GM12873 (cell line): ENCODE results near the gene YKT6.

Source experiments
- TF ChIP-seq, protein P1 (sequence below): IDR thresholded peaks from 2 replicates; pipeline ENCODE4 v1.5.1; 2012; ENCODE audit warnings: low read depth, mild to moderate bottlenecking, moderate library complexity, low read length, control low read depth; ENCODE audit not compliant: insufficient read depth; ENCODE audit errors: missing control alignments

Gene YKT6

DNA sequence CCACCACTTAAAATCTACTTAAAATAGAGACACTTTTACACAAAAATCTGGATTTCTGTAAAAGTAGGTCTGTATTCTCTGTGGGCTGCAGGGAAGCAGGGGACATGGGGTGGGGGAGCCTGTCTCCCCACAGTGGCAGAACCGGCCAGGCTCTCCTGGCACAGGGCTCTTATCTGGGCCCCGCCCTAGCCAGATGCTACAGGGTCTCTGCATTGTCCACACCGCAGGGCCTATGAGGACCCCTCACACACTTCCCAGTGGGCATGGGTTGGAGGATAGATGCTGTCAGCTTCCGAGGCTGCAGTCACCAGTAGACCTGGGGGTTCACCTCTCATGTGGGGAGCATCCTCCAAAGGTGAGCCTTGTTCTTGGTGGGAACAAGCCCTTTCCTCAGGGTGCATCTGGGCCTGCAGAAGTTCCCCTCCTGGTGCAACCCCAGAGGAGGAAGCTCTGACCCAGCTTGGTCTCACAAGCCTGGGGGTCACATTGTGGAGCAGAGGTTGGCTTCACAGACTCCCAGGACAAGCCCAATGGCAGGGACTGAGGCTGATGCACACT, 44.2 kb upstream of the YKT6 start:
- TF ChIP-seq, protein P1, sequence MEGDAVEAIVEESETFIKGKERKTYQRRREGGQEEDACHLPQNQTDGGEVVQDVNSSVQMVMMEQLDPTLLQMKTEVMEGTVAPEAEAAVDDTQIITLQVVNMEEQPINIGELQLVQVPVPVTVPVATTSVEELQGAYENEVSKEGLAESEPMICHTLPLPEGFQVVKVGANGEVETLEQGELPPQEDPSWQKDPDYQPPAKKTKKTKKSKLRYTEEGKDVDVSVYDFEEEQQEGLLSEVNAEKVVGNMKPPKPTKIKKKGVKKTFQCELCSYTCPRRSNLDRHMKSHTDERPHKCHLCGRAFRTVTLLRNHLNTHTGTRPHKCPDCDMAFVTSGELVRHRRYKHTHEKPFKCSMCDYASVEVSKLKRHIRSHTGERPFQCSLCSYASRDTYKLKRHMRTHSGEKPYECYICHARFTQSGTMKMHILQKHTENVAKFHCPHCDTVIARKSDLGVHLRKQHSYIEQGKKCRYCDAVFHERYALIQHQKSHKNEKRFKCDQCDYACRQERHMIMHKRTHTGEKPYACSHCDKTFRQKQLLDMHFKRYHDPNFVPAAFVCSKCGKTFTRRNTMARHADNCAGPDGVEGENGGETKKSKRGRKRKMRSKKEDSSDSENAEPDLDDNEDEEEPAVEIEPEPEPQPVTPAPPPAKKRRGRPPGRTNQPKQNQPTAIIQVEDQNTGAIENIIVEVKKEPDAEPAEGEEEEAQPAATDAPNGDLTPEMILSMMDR, result no peak

DNA sequence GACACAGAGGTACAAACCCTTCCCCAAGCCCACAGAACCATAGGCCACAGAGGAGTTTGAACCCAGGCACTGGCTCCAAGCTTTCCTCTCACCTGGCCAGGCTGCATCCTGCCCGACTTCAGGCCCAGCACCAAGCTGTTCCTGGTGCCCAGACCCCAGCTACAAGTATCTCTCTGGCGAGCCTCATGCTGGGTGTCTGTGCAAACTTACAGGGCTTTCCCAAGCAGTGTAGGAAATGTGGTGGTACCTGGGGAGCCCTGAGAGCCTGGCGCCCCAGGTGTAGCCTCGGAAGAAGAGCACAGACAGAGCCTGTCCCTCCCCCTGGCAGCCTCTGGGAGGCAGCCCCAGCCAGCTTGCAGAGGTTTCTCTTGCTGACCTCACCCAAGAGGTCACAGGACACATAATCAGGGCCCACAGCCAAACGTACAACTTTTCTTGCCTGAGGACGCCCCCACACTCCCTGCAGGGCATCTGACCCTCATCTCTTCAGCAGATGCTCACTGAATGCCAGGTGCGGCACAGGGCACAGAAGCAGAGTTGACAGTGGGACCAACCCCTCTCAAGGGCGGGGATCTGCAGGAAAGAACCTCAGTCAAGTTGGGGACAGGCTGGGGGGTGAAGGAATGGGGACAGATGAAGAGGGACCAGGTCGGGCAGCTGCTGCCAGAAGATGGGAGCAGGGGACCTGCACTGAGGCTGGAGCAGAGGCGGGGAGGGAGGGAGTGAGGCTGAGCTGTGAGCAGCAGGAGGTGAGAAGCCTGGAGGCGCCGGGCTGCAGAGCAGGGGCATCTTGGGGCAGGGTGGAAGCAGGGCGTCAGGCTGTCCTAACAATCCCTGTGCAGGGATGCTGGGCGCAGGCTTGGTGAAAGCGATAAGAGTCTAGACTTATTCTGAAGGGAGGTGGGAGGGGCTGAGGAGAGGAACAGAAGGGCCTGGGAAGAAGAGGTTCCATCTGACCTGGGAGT, 43.4 kb upstream of the YKT6 start:
- TF ChIP-seq, protein P1, result no peak

DNA sequence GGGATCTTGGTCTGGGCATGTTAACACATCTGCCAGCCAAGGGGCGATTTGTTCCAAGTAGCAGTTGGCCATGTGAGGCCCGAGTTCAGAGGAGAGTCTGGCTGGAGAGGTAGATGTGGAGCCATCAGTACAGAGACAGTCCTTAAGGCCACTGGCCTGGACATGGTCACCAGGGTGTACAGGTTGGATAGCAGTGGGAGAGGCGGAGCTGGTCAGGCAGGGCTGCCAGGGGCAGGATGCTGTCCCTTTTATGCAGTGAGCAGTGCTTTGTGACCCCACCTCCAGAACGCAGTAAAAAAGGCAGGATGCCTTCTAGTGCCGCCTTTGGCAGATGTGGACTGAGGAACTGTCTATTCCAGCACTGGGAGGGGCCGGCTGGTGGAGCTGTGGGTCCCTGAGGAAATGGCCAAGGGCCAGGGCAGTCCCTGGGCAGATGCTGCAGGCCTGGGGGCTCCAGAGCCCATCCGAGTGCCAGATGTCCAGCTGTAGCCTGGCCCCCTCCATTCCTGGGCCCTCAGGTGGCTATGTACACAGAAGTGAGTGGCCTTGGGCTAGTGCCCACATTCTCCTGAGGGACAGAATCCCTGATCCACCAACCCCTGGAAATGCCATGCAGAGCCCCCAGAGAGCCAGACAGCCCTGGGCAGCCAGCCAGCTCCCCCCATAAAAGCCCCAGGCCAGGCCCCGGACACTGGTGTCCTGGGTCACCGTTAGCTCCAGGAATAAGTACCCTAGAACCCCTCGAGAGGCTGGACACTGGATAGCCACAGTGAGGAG, 42.5 kb upstream of the YKT6 start:
- TF ChIP-seq, protein P1, result no peak

DNA sequence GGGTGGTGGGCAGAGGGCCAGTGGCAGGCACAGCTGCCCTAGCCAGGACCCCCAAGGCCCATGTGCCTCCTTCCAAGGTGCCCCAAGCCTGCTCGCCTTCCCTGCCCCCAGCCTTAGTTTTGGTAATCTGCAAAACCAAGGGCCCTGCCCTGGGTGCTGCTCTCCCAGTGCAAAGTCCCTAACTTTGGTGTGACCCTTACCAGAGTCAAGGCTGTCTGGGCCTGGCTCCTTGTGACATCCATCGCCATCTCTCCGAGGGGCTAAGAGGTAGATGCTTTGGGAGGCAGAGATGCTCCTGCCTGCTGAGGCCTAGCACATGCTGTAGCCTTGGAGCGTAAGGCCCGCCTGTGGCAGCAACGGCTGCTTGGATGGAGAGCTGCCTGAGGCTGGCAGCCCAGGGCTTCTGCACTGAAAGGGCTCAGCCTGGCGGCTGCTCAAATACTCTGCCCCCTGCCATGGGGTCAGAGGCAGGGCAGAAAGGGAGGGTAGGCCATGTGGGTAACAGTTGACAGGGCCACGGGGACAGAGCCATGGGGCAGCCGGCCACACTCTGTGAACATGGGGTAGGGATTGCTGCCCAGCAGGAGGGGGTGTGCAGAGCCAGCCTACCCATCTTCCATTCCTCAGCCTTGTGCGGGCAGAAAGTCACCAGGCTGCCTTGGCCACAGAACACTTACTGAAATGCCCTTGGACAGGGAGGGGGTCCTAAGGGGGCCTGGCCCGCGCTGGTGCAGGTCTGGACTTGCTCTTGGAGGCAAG, 41.7 kb upstream of the YKT6 start:
- TF ChIP-seq, protein P1, result no peak

DNA sequence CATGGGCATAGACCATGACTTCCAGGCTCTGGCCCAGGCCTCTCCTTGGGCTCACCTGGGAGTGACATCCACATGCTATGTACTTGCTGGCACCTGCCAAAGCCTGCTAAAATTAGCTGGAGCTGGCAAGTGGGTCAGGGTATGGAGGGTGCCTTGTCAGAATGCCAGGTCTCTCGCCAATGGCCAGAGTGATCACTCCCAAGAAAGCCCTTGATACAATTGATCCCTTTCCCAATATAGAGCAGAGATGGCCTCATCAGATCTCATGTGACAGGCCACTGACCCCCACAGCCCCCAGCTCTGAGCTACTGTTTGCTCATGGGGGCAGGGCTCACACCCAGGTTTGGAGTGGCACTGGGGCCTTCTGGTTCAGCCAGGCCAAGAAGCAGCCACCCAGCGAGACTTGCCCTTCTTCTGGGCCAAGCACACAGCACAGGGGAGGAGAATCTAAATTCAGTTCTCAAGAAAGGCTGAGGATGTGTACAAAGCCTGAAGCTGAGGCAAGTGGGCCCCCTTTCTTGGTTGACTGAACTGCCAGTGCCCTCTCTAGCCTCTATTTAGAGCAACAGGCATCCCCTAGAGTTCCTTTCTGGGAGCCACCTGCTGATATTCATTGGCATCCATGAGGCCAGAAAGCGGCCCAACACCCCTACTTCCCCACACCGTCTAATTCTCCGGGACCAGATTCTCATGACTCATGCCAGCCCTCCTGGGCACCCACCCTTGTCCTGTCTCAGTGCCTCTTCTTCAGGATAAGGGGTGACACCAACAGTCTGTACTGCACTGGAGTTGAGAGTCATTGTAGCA, 40.8 kb upstream of the YKT6 start:
- TF ChIP-seq, protein P1, result no peak

DNA sequence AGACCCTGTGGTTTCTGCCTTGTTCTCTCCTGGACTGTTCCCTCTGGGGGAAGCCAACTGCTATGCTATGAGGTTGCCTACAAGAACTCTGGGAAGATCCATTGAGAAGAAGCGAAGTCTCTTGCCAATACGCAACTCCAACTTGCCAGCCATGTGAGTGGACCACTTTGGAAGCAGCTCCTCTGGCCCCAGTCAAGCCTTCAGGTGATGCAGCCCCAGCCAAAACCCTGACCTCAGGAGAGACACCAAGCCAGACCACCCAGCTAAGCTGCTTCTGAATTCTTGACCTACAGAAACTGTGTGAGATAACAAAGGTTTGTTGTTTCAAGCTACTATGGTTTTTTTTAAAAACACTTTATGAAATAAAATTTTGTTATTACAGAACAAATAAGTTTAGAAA, 39.4 kb upstream of the YKT6 start:
- TF ChIP-seq, protein P1, result no peak
